Liver (tissue), 9 donors: Measurements from ENCODE around the gene ARID5B. TPM values are rescaled to one million over a fixed set of nuclear protein-coding genes. Genes with fewer than 3 reads are reported as not detected.

Experiments
- DNase-seq: peaks from one replicate; pipeline ENCODE4 v3.0.0-alpha.2; 2017; ENCODE audit warnings: low spot score
- H3K27ac ChIP-seq, 2 donors: one replicate each; pipeline ENCODE4 v1.7.0; 2013; ENCODE audit warnings: inconsistent platforms in 2 of 2, low read length in 2 of 2, control low read depth in 1 of 2, low read depth in 1 of 2, mild to moderate bottlenecking in 1 of 2
- H3K27me3 ChIP-seq, 4 donors: one replicate each; pipeline versions ENCODE4 v1.6.1 to v1.7.0; 2013; ENCODE audit warnings: low read length in 3 of 4, inconsistent platforms in 1 of 4, mild to moderate bottlenecking in 1 of 4, moderate library complexity in 1 of 4; ENCODE audit not compliant: control insufficient read depth in 4 of 4, insufficient read depth in 4 of 4
- H3K36me3 ChIP-seq, 4 donors: one replicate each; pipeline versions ENCODE4 v1.6.1 to v1.7.0; 2013; ENCODE audit warnings: low read length in 3 of 4, mild to moderate bottlenecking in 3 of 4, low read depth in 1 of 4, moderate library complexity in 1 of 4; ENCODE audit not compliant: control insufficient read depth in 4 of 4, insufficient read depth in 3 of 4
- H3K4me1 ChIP-seq, 4 donors: one replicate each; pipeline versions ENCODE4 v1.6.1 to v1.7.0; 2013; ENCODE audit warnings: low read length in 3 of 4, mild to moderate bottlenecking in 3 of 4, moderate library complexity in 1 of 4; ENCODE audit not compliant: control insufficient read depth in 4 of 4, insufficient read depth in 4 of 4
- H3K4me3 ChIP-seq, 3 donors: one replicate each; pipeline versions ENCODE4 v1.6.1 to v1.7.0; 2013; ENCODE audit warnings: low read length in 3 of 3, control low read depth in 1 of 3, low read depth in 1 of 3, mild to moderate bottlenecking in 1 of 3
- H3K9ac ChIP-seq, 2 donors: one replicate each; pipeline ENCODE4 v1.7.0; 2013; ENCODE audit warnings: low read length in 2 of 2, mild to moderate bottlenecking in 2 of 2, moderate library complexity in 2 of 2, control low read depth in 1 of 2, low read depth in 1 of 2
- H3K9me3 ChIP-seq, 4 donors: one replicate each; pipeline versions ENCODE4 v1.6.1 to v1.7.0; 2013; ENCODE audit warnings: low read length in 3 of 4; ENCODE audit not compliant: control insufficient read depth in 4 of 4
- ATF3 ChIP-seq: IDR thresholded peaks from 2 replicates; pipeline ENCODE4 v1.6.1; 2016; ENCODE audit warnings: antibody characterized with exemption
- CTCF ChIP-seq: fragments of 150-350 bp; IDR thresholded peaks from 2 replicates; pipeline ENCODE4 v1.5.1; 2017; ENCODE audit warnings: improper control_type of control experiment, low read depth, low read length; ENCODE audit not compliant: missing input control
- EGR1 ChIP-seq, 2 donors: IDR thresholded peaks; 2 replicates each; pipeline ENCODE4 v1.6.1; 2016 to 2018; ENCODE audit warnings: antibody characterized with exemption in 2 of 2, low read depth in 2 of 2
- FOXA1 ChIP-seq: IDR thresholded peaks from 2 replicates; pipeline ENCODE4 v1.6.1; 2016; ENCODE audit warnings: antibody characterized with exemption
- FOXA2 ChIP-seq: IDR thresholded peaks from 2 replicates; pipeline ENCODE4 v1.6.1; 2016; ENCODE audit warnings: antibody characterized with exemption
- GABPA ChIP-seq, 2 donors: IDR thresholded peaks in 1 of 2; conservative IDR thresholded peaks in 1 of 2; 2 replicates each; pipeline ENCODE4 v1.6.1; 2016; ENCODE audit warnings: antibody characterized with exemption in 2 of 2, mild to moderate bottlenecking in 1 of 2, moderate library complexity in 1 of 2
- HNF4A ChIP-seq, 2 donors: conservative IDR thresholded peaks; 2 replicates each; pipeline ENCODE4 v1.6.1; 2016; ENCODE audit warnings: antibody characterized with exemption in 2 of 2, mild to moderate bottlenecking in 2 of 2
- HNF4G ChIP-seq: IDR thresholded peaks from 2 replicates; pipeline ENCODE4 v1.6.1; 2016; ENCODE audit warnings: antibody characterized with exemption
- JUND ChIP-seq, 2 donors: IDR thresholded peaks; 2 replicates each; pipeline ENCODE4 v1.6.1; 2016; ENCODE audit warnings: antibody characterized with exemption in 2 of 2
- MAX ChIP-seq: IDR thresholded peaks from 2 replicates; pipeline ENCODE4 v1.6.1; 2016; ENCODE audit warnings: antibody characterized with exemption
- NR2F2 ChIP-seq: IDR thresholded peaks from 2 replicates; pipeline ENCODE4 v1.6.1; 2016; ENCODE audit warnings: antibody characterized with exemption
- RAD21 ChIP-seq, 2 donors: IDR thresholded peaks; 2 replicates each; pipeline ENCODE4 v1.6.1; 2016; ENCODE audit warnings: antibody characterized with exemption in 2 of 2, mild to moderate bottlenecking in 2 of 2
- REST ChIP-seq: IDR thresholded peaks from 2 replicates; pipeline ENCODE4 v1.6.1; 2016; ENCODE audit warnings: antibody characterized with exemption, mild to moderate bottlenecking
- RXRA ChIP-seq, 2 donors: IDR thresholded peaks; 2 replicates each; pipeline ENCODE4 v1.6.1; 2017 to 2018; ENCODE audit warnings: antibody characterized with exemption in 2 of 2, mild to moderate bottlenecking in 1 of 2
- SP1 ChIP-seq: IDR thresholded peaks from 2 replicates; pipeline ENCODE4 v1.6.1; 2018; ENCODE audit warnings: antibody characterized with exemption, mild to moderate bottlenecking
- TAF1 ChIP-seq: conservative IDR thresholded peaks from 2 replicates; pipeline ENCODE4 v1.6.1; 2016; ENCODE audit warnings: antibody characterized with exemption, mild to moderate bottlenecking
- YY1 ChIP-seq: IDR thresholded peaks from 2 replicates; pipeline ENCODE4 v1.6.1; 2016; ENCODE audit warnings: antibody characterized with exemption, mild to moderate bottlenecking
- ZBTB33 ChIP-seq: IDR thresholded peaks from 2 replicates; pipeline ENCODE4 v1.6.1; 2016; ENCODE audit warnings: antibody characterized with exemption
- WGBS: extraction: QIAGEN DNeasy Blood & Tissue Kit; methylation state at CpG from one replicate; pipeline ENCODE4 v1.1.7; 2013; 5-methylcytosine and 5-hydroxymethylcytosine counted together
- polyA plus RNA-seq, 2 donors: library from polyadenylated mRNA; stranded (reverse) in 1 of 2; unstranded in 1 of 2; fragments of 200-250 nt in 1 of 2; fragments of >200 nt in 1 of 2; fragmentation: Nextera tagmentation in 1 of 2; extraction: Ambion mirVana in 1 of 2; gene quantifications; one replicate each; pipeline versions ENCODE4 v1.2.1 to v1.2.3, GENCODE V29; 2013 to 2015
- total RNA-seq, 2 donors: library from RNA; depleted of rRNA; stranded (reverse); fragments of >200 nt; gene quantifications; one replicate each; pipeline ENCODE4 v1.2.3, GENCODE V29; 2014
- donor health status: healthy.
- donor health status: healthy.
- donor health status: healthy.
- donor health status: healthy.
- donor health status: healthy.

ARID5B gene
- total and polyA plus RNA-seq, 4 donors: 1.3 to 6.4 (median 5.2) TPM

- Histone ChIP-seq H3K36me3 (no peaks in the 10 kb centered on the region), H3K4me1 (peaks cover 1 to 24% (median 17%) of the 10 kb centered on the region in 4 donors), H3K27ac (peak overlapping the region; percentile 99 to 100), H3K9ac (peak overlapping the region; percentile 25 to 98), H3K4me3 (peak overlapping the region in 2 of 3 donors; percentile 80 to 93), H3K9me3 (no peaks in the 10 kb centered on the region), H3K27me3 (no peaks in the 10 kb centered on the region)
- 5% methylated on average over 7 of the region's 7 CpGs for WGBS
- TF ChIP-seq RXRA (IDR thresholded peaks at IDR 0.05) (no peak), GABPA (IDR thresholded peaks at IDR 0.05 in 1 of 2, conservative IDR thresholded peaks at IDR 0.05 in 1 of 2) (no peak), JUND (IDR thresholded peaks at IDR 0.05) (no peak), CTCF (no peak), NR2F2 (no peak), HNF4G (no peak), SP1 (no peak), FOXA2 (no peak), TAF1 (no peak), YY1 (no peak), ATF3 (no peak), RAD21 (IDR thresholded peaks at IDR 0.05) (no peak), FOXA1 (no peak), HNF4A (conservative IDR thresholded peaks at IDR 0.05) (no peak), ZBTB33 (no peak), REST (no peak), MAX (no peak), EGR1 (IDR thresholded peaks at IDR 0.05; ENCODE audit: low read depth in 2 of 2) (no peak)
- no peak for DNase-seq
These were observed 2.4 kb downstream of the ARID5B start for GRCh38 chr10:61903928-61904344.
